HG03575 (cell line): ENCODE data around the gene SLITRK2.

Experiments used
- ATAC-seq: cut with Tn5 transposase; IDR thresholded peaks from one replicate; pipeline ENCODE4 v1.9.1; 2021; ENCODE audit not compliant: unreplicated experiment, insufficient number of reproducible peaks, low FRiP score; ENCODE audit errors: extremely low read depth

The SLITRK2 gene

GRCh38 chrX:145817331-145818185, at the start of gene SLITRK2:
Gene SLITRK2 (plus strand): TSS chrX:145817829. CDS start chrX:145822426, 4,597 bp downstream.
- no peak for ATAC-seq

GRCh38 chrX:145773006-145773405, 44.6 kb upstream of the SLITRK2 start:
- no peak for ATAC-seq

- no peak for ATAC-seq
These were observed 25.3 kb upstream of the SLITRK2 start for GRCh38 chrX:145792281-145792680.

GRCh38 chrX:145803508-145803907, 14.1 kb upstream of the SLITRK2 start:
- no peak for ATAC-seq

- ATAC-seq, result no peak
These were observed 4.5 kb upstream of the SLITRK2 start for GRCh38 chrX:145813081-145813480.

- ATAC-seq, result no peak
These were observed 871 bp upstream of the SLITRK2 start for GRCh38 chrX:145816601-145817315.

- ATAC-seq, result no peak
These were observed 821 bp downstream of the SLITRK2 start for GRCh38 chrX:145818186-145819113.

GRCh38 chrX:145820825-145821224, 3.2 kb downstream of the SLITRK2 start:
- ATAC-seq, result no peak

GRCh38 chrX:145821291-145821897, 3.8 kb downstream of the SLITRK2 start:
- no peak for ATAC-seq

GRCh38 chrX:145821898-145822571, 4.4 kb downstream of the SLITRK2 start:
- ATAC-seq, result no peak

GRCh38 chrX:145823132-145823531, 5.5 kb downstream of the SLITRK2 start:
- no peak for ATAC-seq

- ATAC-seq, result no peak
These were observed 8.3 kb downstream of the SLITRK2 start for GRCh38 chrX:145825896-145826295.

- ATAC-seq, result no peak
These were observed 8.8 kb downstream of the SLITRK2 start for GRCh38 chrX:145826466-145826865.

- ATAC-seq, result no peak
These were observed 15.2 kb downstream of the SLITRK2 start for GRCh38 chrX:145832796-145833195.

GRCh38 chrX:145840531-145840930, 22.9 kb downstream of the SLITRK2 start:
- no peak for ATAC-seq

GRCh38 chrX:145843146-145843904, 25.7 kb downstream of the SLITRK2 start:
- ATAC-seq, result no peak

- ATAC-seq, result no peak
These were observed 27.3 kb downstream of the SLITRK2 start for GRCh38 chrX:145844886-145845285.

- no peak for ATAC-seq
These were observed 30.8 kb downstream of the SLITRK2 start for GRCh38 chrX:145848448-145848847.
